ENCODE data around the gene DPP10.

Gene DPP10

GRCh38 chr2:115610888-115611287, 1168.4 kb downstream of the DPP10 start:
- no peak overlapping the region for H3K27ac ChIP-seq (ENCODE audit: low read depth, low read length)
- H3K36me3 ChIP-seq (ENCODE audit: control insufficient read depth, insufficient read depth, low read length): no peaks in the 10 kb centered on the region
- H3K4me1 ChIP-seq (ENCODE audit: control insufficient read depth, insufficient read depth, low read length): no peaks in the 10 kb centered on the region
- H3K4me3 ChIP-seq (ENCODE audit: low read length): no peak overlapping the region
- H3K9ac ChIP-seq (ENCODE audit: low read length): no peak overlapping the region
- no peaks in the 10 kb centered on the region for H3K27me3 ChIP-seq (ENCODE audit: control insufficient read depth, insufficient read depth, low read length)

DNA sequence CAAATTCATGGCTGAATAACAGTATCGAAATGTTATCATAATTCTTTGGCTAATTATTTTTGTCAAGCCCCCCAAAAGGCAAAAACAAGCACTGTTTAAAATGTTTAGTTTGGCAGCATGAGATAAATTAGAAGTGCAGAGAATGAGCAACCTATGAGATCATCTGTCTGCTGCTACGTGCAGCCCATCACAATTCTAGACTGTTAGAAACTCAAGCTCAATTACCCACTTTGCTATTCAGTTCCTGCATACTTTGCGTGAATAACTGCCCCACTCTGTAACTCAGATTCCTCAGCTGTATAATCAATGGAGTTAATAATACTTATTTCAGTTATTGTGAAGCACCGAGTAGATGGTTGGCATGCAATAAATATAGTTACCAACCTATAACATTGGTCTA, 1181.9 kb downstream of the DPP10 start:
- Histone ChIP-seq H3K4me1 (ENCODE audit: control insufficient read depth, insufficient read depth, low read length) (no peaks in the 10 kb centered on the region), H3K27ac (ENCODE audit: low read depth, low read length) (no peak overlapping the region), H3K4me3 (ENCODE audit: low read length) (no peak overlapping the region), H3K36me3 (ENCODE audit: control insufficient read depth, insufficient read depth, low read length) (no peaks in the 10 kb centered on the region), H3K27me3 (ENCODE audit: control insufficient read depth, insufficient read depth, low read length) (no peaks in the 10 kb centered on the region), H3K9ac (ENCODE audit: low read length) (no peak overlapping the region)

GRCh38 chr2:115634578-115634977, 1192.1 kb downstream of the DPP10 start:
- Histone ChIP-seq H3K27ac (ENCODE audit: low read depth, low read length) (no peak overlapping the region), H3K4me3 (ENCODE audit: low read length) (no peak overlapping the region), H3K27me3 (ENCODE audit: control insufficient read depth, insufficient read depth, low read length) (no peaks in the 10 kb centered on the region), H3K9ac (ENCODE audit: low read length) (no peak overlapping the region), H3K36me3 (ENCODE audit: control insufficient read depth, insufficient read depth, low read length) (no peaks in the 10 kb centered on the region), H3K4me1 (ENCODE audit: control insufficient read depth, insufficient read depth, low read length) (no peaks in the 10 kb centered on the region)

GRCh38 chr2:115635430-115635829, 1193.0 kb downstream of the DPP10 start:
- H3K27ac ChIP-seq (ENCODE audit: low read depth, low read length): no peak overlapping the region
- no peak overlapping the region for H3K9ac ChIP-seq (ENCODE audit: low read length)
- no peak overlapping the region for H3K4me3 ChIP-seq (ENCODE audit: low read length)
- H3K27me3 ChIP-seq (ENCODE audit: control insufficient read depth, insufficient read depth, low read length): no peaks in the 10 kb centered on the region
- H3K4me1 ChIP-seq (ENCODE audit: control insufficient read depth, insufficient read depth, low read length): no peaks in the 10 kb centered on the region
- H3K36me3 ChIP-seq (ENCODE audit: control insufficient read depth, insufficient read depth, low read length): no peaks in the 10 kb centered on the region

DNA sequence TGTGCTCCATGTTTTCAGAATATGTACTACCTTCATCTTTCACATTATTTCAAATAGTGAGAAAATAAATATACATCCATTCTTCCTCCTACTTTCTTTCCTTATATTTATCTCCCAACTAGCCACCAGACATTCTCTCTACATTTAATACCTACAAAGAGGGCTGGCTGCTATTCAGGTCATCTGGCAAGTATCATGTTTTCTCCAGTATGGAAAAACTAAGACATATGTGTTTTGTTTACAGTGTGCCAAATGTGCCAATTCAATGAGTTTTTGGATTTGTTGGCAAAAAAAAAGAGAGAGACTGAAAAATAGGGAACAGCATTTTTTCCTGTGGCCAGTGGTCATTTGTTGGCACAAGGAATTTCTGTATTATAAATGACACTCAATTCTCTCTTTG, 1207.3 kb downstream of the DPP10 start:
- H3K36me3 ChIP-seq (ENCODE audit: control insufficient read depth, insufficient read depth, low read length): no peaks in the 10 kb centered on the region
- H3K27ac ChIP-seq (ENCODE audit: low read depth, low read length): no peak overlapping the region
- no peak overlapping the region for H3K9ac ChIP-seq (ENCODE audit: low read length)
- no peaks in the 10 kb centered on the region for H3K4me1 ChIP-seq (ENCODE audit: control insufficient read depth, insufficient read depth, low read length)
- no peaks in the 10 kb centered on the region for H3K27me3 ChIP-seq (ENCODE audit: control insufficient read depth, insufficient read depth, low read length)
- H3K4me3 ChIP-seq (ENCODE audit: low read length): no peak overlapping the region

GRCh38 chr2:115650827-115651226, 1208.4 kb downstream of the DPP10 start:
- Histone ChIP-seq H3K4me1 (ENCODE audit: control insufficient read depth, insufficient read depth, low read length) (no peaks in the 10 kb centered on the region), H3K27ac (ENCODE audit: low read depth, low read length) (no peak overlapping the region), H3K4me3 (ENCODE audit: low read length) (no peak overlapping the region), H3K36me3 (ENCODE audit: control insufficient read depth, insufficient read depth, low read length) (no peaks in the 10 kb centered on the region), H3K9ac (ENCODE audit: low read length) (no peak overlapping the region), H3K27me3 (ENCODE audit: control insufficient read depth, insufficient read depth, low read length) (no peaks in the 10 kb centered on the region)

- H3K36me3 ChIP-seq (ENCODE audit: control insufficient read depth, insufficient read depth, low read length): no peaks in the 10 kb centered on the region
- no peaks in the 10 kb centered on the region for H3K4me1 ChIP-seq (ENCODE audit: control insufficient read depth, insufficient read depth, low read length)
- H3K9ac ChIP-seq (ENCODE audit: low read length): no peak overlapping the region
- H3K27ac ChIP-seq (ENCODE audit: low read depth, low read length): no peak overlapping the region
- H3K27me3 ChIP-seq (ENCODE audit: control insufficient read depth, insufficient read depth, low read length): no peaks in the 10 kb centered on the region
- H3K4me3 ChIP-seq (ENCODE audit: low read length): no peak overlapping the region
These were observed 1210.2 kb downstream of the DPP10 start for GRCh38 chr2:115652652-115653051.

DNA sequence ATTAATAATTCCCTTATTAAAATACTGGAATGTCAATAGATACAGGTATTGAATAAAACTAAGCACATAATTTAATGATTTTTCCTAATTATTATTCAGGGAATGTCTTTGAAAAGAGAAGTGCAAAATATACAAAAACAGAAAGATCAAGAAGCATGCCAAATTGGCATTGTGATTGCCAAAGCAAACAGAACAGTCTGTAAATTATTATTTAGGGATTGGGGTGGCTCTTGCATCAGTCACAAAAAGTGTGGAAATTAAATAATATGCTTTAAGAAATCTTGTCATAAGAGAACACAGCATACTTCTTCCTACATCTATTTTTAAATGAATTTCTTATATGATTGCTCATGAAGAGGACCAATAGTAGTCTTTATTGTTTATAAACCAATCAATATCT, 1211.9 kb downstream of the DPP10 start:
- H3K27ac ChIP-seq (ENCODE audit: low read depth, low read length): no peak overlapping the region
- H3K36me3 ChIP-seq (ENCODE audit: control insufficient read depth, insufficient read depth, low read length): no peaks in the 10 kb centered on the region
- H3K27me3 ChIP-seq (ENCODE audit: control insufficient read depth, insufficient read depth, low read length): no peaks in the 10 kb centered on the region
- no peak overlapping the region for H3K9ac ChIP-seq (ENCODE audit: low read length)
- no peak overlapping the region for H3K4me3 ChIP-seq (ENCODE audit: low read length)
- no peaks in the 10 kb centered on the region for H3K4me1 ChIP-seq (ENCODE audit: control insufficient read depth, insufficient read depth, low read length)

- H3K27ac ChIP-seq (ENCODE audit: low read depth, low read length): no peak overlapping the region
- H3K9ac ChIP-seq (ENCODE audit: low read length): no peak overlapping the region
- H3K4me3 ChIP-seq (ENCODE audit: low read length): no peak overlapping the region
- H3K36me3 ChIP-seq (ENCODE audit: control insufficient read depth, insufficient read depth, low read length): no peaks in the 10 kb centered on the region
- H3K27me3 ChIP-seq (ENCODE audit: control insufficient read depth, insufficient read depth, low read length): no peaks in the 10 kb centered on the region
- H3K4me1 ChIP-seq (ENCODE audit: control insufficient read depth, insufficient read depth, low read length): no peaks in the 10 kb centered on the region
These were observed 1235.7 kb downstream of the DPP10 start for GRCh38 chr2:115678129-115678528.

DNA sequence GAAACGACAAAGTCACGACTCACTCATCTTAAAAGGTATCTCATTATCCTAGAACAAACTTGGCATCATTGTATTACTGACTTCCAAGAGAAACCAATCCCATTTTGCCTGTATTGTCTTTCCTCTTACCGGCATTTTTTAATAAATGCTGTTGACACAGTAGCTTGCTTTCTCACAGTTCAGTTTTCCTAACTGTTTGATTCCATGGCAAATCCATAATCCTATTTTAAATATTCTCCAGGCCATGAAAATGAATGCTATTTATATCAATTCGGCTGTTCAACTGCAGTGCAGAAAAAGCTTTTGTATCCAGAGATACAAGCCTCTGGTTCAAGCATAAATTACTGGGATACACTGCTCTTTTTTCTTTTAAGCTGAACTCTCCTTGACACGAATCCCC, 1241.9 kb downstream of the DPP10 start:
- H3K4me1 ChIP-seq (ENCODE audit: control insufficient read depth, insufficient read depth, low read length): no peaks in the 10 kb centered on the region
- H3K27me3 ChIP-seq (ENCODE audit: control insufficient read depth, insufficient read depth, low read length): no peaks in the 10 kb centered on the region
- no peak overlapping the region for H3K9ac ChIP-seq (ENCODE audit: low read length)
- no peak overlapping the region for H3K4me3 ChIP-seq (ENCODE audit: low read length)
- H3K36me3 ChIP-seq (ENCODE audit: control insufficient read depth, insufficient read depth, low read length): no peaks in the 10 kb centered on the region
- no peak overlapping the region for H3K27ac ChIP-seq (ENCODE audit: low read depth, low read length)

- no peak overlapping the region for H3K9ac ChIP-seq (ENCODE audit: low read length)
- no peak overlapping the region for H3K4me3 ChIP-seq (ENCODE audit: low read length)
- no peaks in the 10 kb centered on the region for H3K4me1 ChIP-seq (ENCODE audit: control insufficient read depth, insufficient read depth, low read length)
- H3K27me3 ChIP-seq (ENCODE audit: control insufficient read depth, insufficient read depth, low read length): no peaks in the 10 kb centered on the region
- H3K27ac ChIP-seq (ENCODE audit: low read depth, low read length): no peak overlapping the region
- H3K36me3 ChIP-seq (ENCODE audit: control insufficient read depth, insufficient read depth, low read length): no peaks in the 10 kb centered on the region
These were observed 1249.0 kb downstream of the DPP10 start for GRCh38 chr2:115691409-115691808.

DNA sequence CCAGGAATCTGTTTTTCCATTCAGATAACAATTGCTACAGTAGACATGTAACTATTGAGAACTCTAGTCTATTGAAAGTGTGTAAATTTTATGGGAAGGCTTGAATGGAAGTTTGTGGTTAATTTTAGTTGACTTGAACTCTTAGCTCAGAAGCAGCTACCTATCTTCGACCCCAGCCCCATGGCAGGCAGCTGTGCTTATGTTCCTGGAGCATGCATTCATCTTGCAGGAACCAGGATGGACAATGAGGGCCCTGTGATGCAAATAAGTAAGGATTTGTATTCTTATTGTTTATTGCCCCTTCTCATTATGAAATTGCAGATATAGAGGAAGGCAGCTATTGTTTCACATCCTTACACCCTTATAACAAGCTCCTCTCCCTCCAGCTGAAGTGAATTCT, 1252.2 kb downstream of the DPP10 start:
- Histone ChIP-seq H3K27ac (ENCODE audit: low read depth, low read length) (no peak overlapping the region), H3K27me3 (ENCODE audit: control insufficient read depth, insufficient read depth, low read length) (no peaks in the 10 kb centered on the region), H3K36me3 (ENCODE audit: control insufficient read depth, insufficient read depth, low read length) (no peaks in the 10 kb centered on the region), H3K9ac (ENCODE audit: low read length) (no peak overlapping the region), H3K4me3 (ENCODE audit: low read length) (no peak overlapping the region), H3K4me1 (ENCODE audit: control insufficient read depth, insufficient read depth, low read length) (no peaks in the 10 kb centered on the region)

DNA sequence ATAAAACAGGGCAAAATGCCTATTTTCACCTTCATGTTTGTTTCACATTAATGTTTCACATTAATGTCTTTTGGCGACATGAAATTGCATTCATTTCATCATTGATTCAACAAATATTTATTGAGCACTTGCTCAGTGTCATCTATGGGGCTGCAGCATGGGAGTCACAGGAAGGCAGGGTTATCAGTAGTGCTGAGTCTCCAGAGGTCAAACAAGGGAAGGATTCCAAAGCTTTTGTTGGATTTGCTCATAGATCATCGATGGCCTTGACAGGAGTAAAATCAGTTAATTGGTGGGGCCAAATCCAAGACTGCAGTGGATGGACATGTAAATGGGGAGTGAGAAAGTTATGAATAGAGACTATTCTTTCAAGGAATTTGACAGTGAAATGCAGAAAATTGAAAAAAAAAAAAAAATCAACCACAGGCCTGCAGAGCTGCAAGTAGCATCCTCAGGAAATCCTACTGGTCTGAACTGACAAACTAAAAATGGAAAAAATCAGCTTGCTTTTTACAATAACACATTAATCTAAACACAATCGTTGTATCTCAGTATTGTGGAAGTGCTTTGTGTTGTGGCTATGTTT, 1290.8 kb downstream of the DPP10 start:
- Histone ChIP-seq H3K4me1 (ENCODE audit: control insufficient read depth, insufficient read depth, low read length) (no peaks in the 10 kb centered on the region), H3K9ac (ENCODE audit: low read length) (no peak overlapping the region), H3K27me3 (ENCODE audit: control insufficient read depth, insufficient read depth, low read length) (no peaks in the 10 kb centered on the region), H3K27ac (ENCODE audit: low read depth, low read length) (no peak overlapping the region), H3K4me3 (ENCODE audit: low read length) (no peak overlapping the region), H3K36me3 (ENCODE audit: control insufficient read depth, insufficient read depth, low read length) (no peaks in the 10 kb centered on the region)

All from rectal smooth muscle tissue (tissue), 1 donor.